ENCODE results near the gene LRIG1.

Gene LRIG1

GRCh38 chr3:66425576-66426114 lies 75.2 kb downstream of the LRIG1 start:
- Histone ChIP-seq H3K4me1 (ENCODE audit: control insufficient read depth, insufficient read depth, low read length) (peaks cover 5% of the 10 kb centered on the region; the same call in 1 of the 2 replicates), H3K36me3 (ENCODE audit: control insufficient read depth in 2 of 2, insufficient read depth in 1 of 2, low read length in 2 of 2) (no peaks in the 10 kb centered on the region), H3K4me3 (ENCODE audit: low read depth, low read length) (no peak overlapping the region), H3K9me3 (ENCODE audit: control insufficient read depth, insufficient read depth, low read depth, low read length) (no peaks in the 10 kb centered on the region), H3K27ac (ENCODE audit: extremely low read depth, low read depth, low read length) (no peak overlapping the region)
- ChIA-PET POLR2A (interaction anchor here (0.6 kb wide), 1 partner anchor 135 kb away, joined by 3 read pairs; no protein-coding TSS in a partner anchor), CTCF (interaction anchor here (0.6 to 1.3 kb wide), 2 partner anchors 18 to 154 kb away, joined by 3 to 6 read pairs; no protein-coding TSS in a partner anchor)
- TF ChIP-seq ZNF830 (tag by site-specific recombination; IDR thresholded peaks at IDR 0.05; ENCODE audit: low read depth) (no peak), ZNF580 (tag by site-specific recombination; IDR thresholded peaks at IDR 0.05) (no peak), PRDM4 (tag by site-specific recombination; IDR thresholded peaks at IDR 0.05) (peak; percentile 30; the same call in 1 of the 2 replicates), ZSCAN23 (tag by site-specific recombination; IDR thresholded peaks at IDR 0.05) (no peak), ZBTB1 (tag by site-specific recombination; IDR thresholded peaks at IDR 0.05) (no peak), TCF7L2 (IDR thresholded peaks at IDR 0.05; ENCODE audit: borderline replicate concordance, low read depth, low read length) (peak; percentile 41; the same call in 1 of the 2 replicates), ZNF510 (tag by site-specific recombination; IDR thresholded peaks at IDR 0.05; ENCODE audit: insufficient replicate concordance) (no peak)

GRCh38 chr3:66425032-66425431 lies 75.8 kb downstream of the LRIG1 start:
- H3K27ac ChIP-seq (ENCODE audit: extremely low read depth, low read depth, low read length): no peak overlapping the region
- H3K4me3 ChIP-seq (ENCODE audit: low read depth, low read length): no peak overlapping the region
- CTCF ChIA-PET: interaction anchor here (0.6 to 1.3 kb wide), 3 partner anchors 17 to 154 kb away, joined by 3 to 6 read pairs (median 3); no protein-coding TSS in a partner anchor
- H3K36me3 ChIP-seq (ENCODE audit: control insufficient read depth in 2 of 2, insufficient read depth in 1 of 2, low read length in 2 of 2): peaks cover 0 to 2% of the 10 kb centered on the region in 2 experiments; a peak in 1 of 3 replicates
- peaks cover 5% of the 10 kb centered on the region; the same call in 1 of the 2 replicates for H3K4me1 ChIP-seq (ENCODE audit: control insufficient read depth, insufficient read depth, low read length)
- no peaks in the 10 kb centered on the region for H3K9me3 ChIP-seq (ENCODE audit: control insufficient read depth, insufficient read depth, low read depth, low read length)
- POLR2A ChIA-PET: interaction anchor here (0.6 kb wide), 1 partner anchor 135 kb away, joined by 3 read pairs; no protein-coding TSS in a partner anchor
- no peak for TF ChIP-seq ZNF510 (tag by site-specific recombination; IDR thresholded peaks at IDR 0.05; ENCODE audit: insufficient replicate concordance)
- no peak for TF ChIP-seq ZNF132 (tag by site-specific recombination; IDR thresholded peaks at IDR 0.05; ENCODE audit: borderline replicate concordance)
- no peak for TF ChIP-seq ZNF544 (tag by site-specific recombination; IDR thresholded peaks at IDR 0.05)
- TF ChIP-seq ZNF518A (tag by site-specific recombination; conservative IDR thresholded peaks at IDR 0.05; ENCODE audit: low read depth): no peak
- TF ChIP-seq KLF8 (tag by site-specific recombination; IDR thresholded peaks at IDR 0.05): no peak
- TF ChIP-seq ZNF350 (tag by site-specific recombination; IDR thresholded peaks at IDR 0.05): no peak
- TF ChIP-seq ZXDB (tag by site-specific recombination; IDR thresholded peaks at IDR 0.05): no peak
- no peak for TF ChIP-seq ZNF26 (tag by site-specific recombination; IDR thresholded peaks at IDR 0.05)
- no peak for TF ChIP-seq ZBTB26 (tag by site-specific recombination; optimal IDR thresholded peaks at IDR 0.05)
- no peak for TF ChIP-seq ZNF148 (tag by site-specific recombination; IDR thresholded peaks at IDR 0.05; ENCODE audit: borderline replicate concordance)
- no peak for TF ChIP-seq ZNF560 (tag by site-specific recombination; IDR thresholded peaks at IDR 0.05; ENCODE audit: borderline replicate concordance)
- TF ChIP-seq ZSCAN30 (tag by site-specific recombination; IDR thresholded peaks at IDR 0.05): no peak
- no peak for TF ChIP-seq ZNF19 (tag by site-specific recombination; IDR thresholded peaks at IDR 0.05; ENCODE audit: low read depth)
- TF ChIP-seq ZNF16 (tag by site-specific recombination; IDR thresholded peaks at IDR 0.05; ENCODE audit: low read depth): no peak
